IMR-90 (cell line): ENCODE results near the gene ERCC4. TPM values are rescaled to one million over a fixed set of nuclear protein-coding genes. Genes with fewer than 3 reads are reported as not detected.

Source experiments
- ATAC-seq: fragments of 200-7000 bp; cut with Tn5 transposase; 2 replicates; pipeline ENCODE4 v1.9.1; 2020; ENCODE audit warnings: low read depth, mild to moderate bottlenecking, moderate library complexity
- BruUV-seq: library from RNA; stranded (reverse); fragments of 400-500 nt; replicated peaks from 2 replicates; lab custom pipeline; 2021; lab: Mats Ljungman, UMichigan
- CTCF ChIA-PET: fragments of 300-600 bp; formaldehyde crosslinking; extraction: SDS; loops from one replicate; lab custom pipeline; 2021; ENCODE audit warnings: antibody characterized with exemption; lab: Yijun Ruan, JAX
- POLR2A ChIA-PET: fragments of 300-600 bp; sonication (Branson Sonifier 250); formaldehyde crosslinking; loops from one replicate; lab custom pipeline; 2022; ENCODE audit warnings: antibody characterized with exemption; ENCODE audit not compliant: unreplicated experiment; lab: Charles Lee
- DNase-seq: peaks from one replicate; pipeline ENCODE4 v3.0.0; 2013
- H2AFZ ChIP-seq: replicated peaks from 2 replicates; pipeline ENCODE3; 2013; ENCODE audit warnings: low read length, mild to moderate bottlenecking; ENCODE audit not compliant: poor library complexity
- H2AK5ac ChIP-seq: 2 replicates; pipeline ENCODE4 v1.6.1; 2013; ENCODE audit warnings: low read depth, low read length, inconsistent platforms
- H2AK9ac ChIP-seq: replicated peaks from 2 replicates; pipeline ENCODE3; 2013; ENCODE audit warnings: mild to moderate bottlenecking, low read depth, low read length, moderate library complexity; ENCODE audit not compliant: poor library complexity
- H2BK120ac ChIP-seq: 2 replicates; pipeline ENCODE4 v1.6.1; 2013; ENCODE audit warnings: low read depth, low read length, inconsistent platforms
- H2BK15ac ChIP-seq: 3 replicates; pipeline ENCODE4 v1.6.1; 2013; ENCODE audit warnings: low read depth, low read length, inconsistent platforms
- H2BK20ac ChIP-seq: 2 replicates; pipeline ENCODE4 v1.6.1; 2013; ENCODE audit warnings: low read depth, mild to moderate bottlenecking, inconsistent platforms, low read length, moderate library complexity
- H2BK5ac ChIP-seq: 2 replicates; pipeline ENCODE4 v1.6.1; 2013; ENCODE audit warnings: mild to moderate bottlenecking, low read depth, low read length, inconsistent platforms; ENCODE audit not compliant: poor library complexity, severe bottlenecking
- H3K14ac ChIP-seq: replicated peaks from 2 replicates; pipeline ENCODE4 v1.6.1; 2013; ENCODE audit warnings: low read depth, low read length, inconsistent platforms
- H3K18ac ChIP-seq: 2 replicates; pipeline ENCODE4 v1.6.1; 2013; ENCODE audit warnings: low read depth, low read length, control low read depth
- H3K23ac ChIP-seq: 2 replicates; pipeline ENCODE4 v1.6.1; 2013; ENCODE audit warnings: low read depth, low read length, inconsistent platforms
- H3K27ac ChIP-seq: 2 replicates; pipeline ENCODE4 v1.5.1; 2013; ENCODE audit warnings: mild to moderate bottlenecking, control low read depth, low read length; ENCODE audit not compliant: insufficient read depth
- H3K27me3 ChIP-seq: 2 replicates; pipeline ENCODE4 v1.6.1; 2013; ENCODE audit warnings: low read length; ENCODE audit not compliant: control insufficient read depth, insufficient read depth
- H3K36me3 ChIP-seq: 2 replicates; pipeline ENCODE4 v1.6.1; 2013; ENCODE audit warnings: low read length, mixed read lengths; ENCODE audit not compliant: control insufficient read depth, insufficient read depth
- H3K4ac ChIP-seq: 2 replicates; pipeline ENCODE4 v1.6.1; 2013; ENCODE audit warnings: low read depth, low read length, inconsistent platforms
- H3K4me1 ChIP-seq: 2 replicates; pipeline ENCODE4 v1.6.1; 2013; ENCODE audit warnings: low read length, mixed read lengths; ENCODE audit not compliant: control insufficient read depth, insufficient read depth
- H3K4me2 ChIP-seq: 2 replicates; pipeline ENCODE4 v1.6.1; 2013; ENCODE audit warnings: low read depth, mild to moderate bottlenecking, control low read depth, low read length, moderate library complexity
- H3K4me3 ChIP-seq: 2 replicates; pipeline ENCODE4 v1.5.1; 2013; ENCODE audit warnings: low read depth, mild to moderate bottlenecking, control low read depth, low read length, moderate library complexity; ENCODE audit not compliant: insufficient read depth
- H3K56ac ChIP-seq: 2 replicates; pipeline ENCODE4 v1.6.1; 2013; ENCODE audit warnings: low read length, inconsistent platforms; ENCODE audit not compliant: insufficient read depth; ENCODE audit errors: extremely low read depth
- H3K79me1 ChIP-seq, 2 experiments: 2 replicates each; pipeline ENCODE4 v1.6.1; 2013; ENCODE audit warnings: low read length in 2 of 2, inconsistent platforms in 1 of 2, low read depth in 1 of 2
- H3K9ac ChIP-seq: 2 replicates; pipeline ENCODE4 v1.6.1; 2013; ENCODE audit warnings: low read depth, low read length, control low read depth
- H3K9me1 ChIP-seq: 2 replicates; pipeline ENCODE4 v1.6.1; 2013; ENCODE audit warnings: low read length, inconsistent platforms; ENCODE audit not compliant: insufficient read depth
- H3K9me3 ChIP-seq: 2 replicates; pipeline ENCODE4 v1.6.1; 2013; ENCODE audit warnings: low read length; ENCODE audit not compliant: control insufficient read depth, insufficient read depth
- H4K20me1 ChIP-seq: 2 replicates; pipeline ENCODE4 v1.6.1; 2013; ENCODE audit warnings: low read length, inconsistent platforms; ENCODE audit not compliant: insufficient read depth
- H4K5ac ChIP-seq: 2 replicates; pipeline ENCODE4 v1.6.1; 2013; ENCODE audit warnings: mild to moderate bottlenecking, low read depth, low read length, control low read depth
- H4K8ac ChIP-seq, 2 experiments: 2 replicates each; pipeline ENCODE4 v1.6.1; 2013; ENCODE audit warnings: low read depth in 2 of 2, low read length in 2 of 2, control low read depth in 1 of 2, inconsistent platforms in 1 of 2
- H4K91ac ChIP-seq: 2 replicates; pipeline ENCODE4 v1.6.1; 2013; ENCODE audit warnings: low read depth, low read length, inconsistent platforms; ENCODE audit not compliant: insufficient read depth
- CEBPB ChIP-seq: IDR thresholded peaks from 2 replicates; pipeline ENCODE4 v1.6.1; 2012; ENCODE audit warnings: low read depth, low read length, improper control_type of control experiment
- CTCF ChIP-seq: conservative IDR thresholded peaks from 2 replicates; pipeline ENCODE4 v1.5.1; 2012; ENCODE audit warnings: mild to moderate bottlenecking, low read depth, low read length, improper control_type of control experiment
- FOS ChIP-seq: fragments of 150-350 bp; IDR thresholded peaks from 2 replicates; pipeline ENCODE4 v1.6.1; 2016; ENCODE audit warnings: low read depth, low read length
- RAD21 ChIP-seq: IDR thresholded peaks from 2 replicates; pipeline ENCODE4 v1.6.1; 2012; ENCODE audit warnings: low read length, improper control_type of control experiment
- WGBS, 2 experiments: methylation state at CpG; one replicate each; pipeline versions ENCODE4 v1.1.5 to v1.1.7; 2013; ENCODE audit warnings: missing lambda C conversion rate in 2 of 2; ENCODE audit not compliant: insufficient read length in 1 of 2; ENCODE audit errors: extremely low coverage in 2 of 2; 5-methylcytosine and 5-hydroxymethylcytosine counted together
- dilution Hi-C: fragments of 300-500 bp; cut with HindIII; formaldehyde crosslinking; loops from one replicate; pipeline ENCODE4 v1.14.3; 2018; ENCODE audit warnings: low sequenced_read_pairs; ENCODE audit not compliant: unreplicated experiment
- in situ Hi-C: fragments of 300-500 bp; cut with MboI; formaldehyde crosslinking; loops from 3 replicates; pipeline ENCODE4 v1.14.3; 2019; ENCODE audit warnings: low sequenced_read_pairs, inconsistent platforms, mixed read lengths
- intact Hi-C: fragments of 100-400 bp; cut with micrococcal nuclease; formaldehyde crosslinking; loops from 2 replicates; pipeline ENCODE4 v1.10.0; 2022
- polyA plus RNA-seq, 3 experiments: library from polyadenylated mRNA; depleted of rRNA; stranded (reverse); fragments of >200 nt; gene quantifications; 2 replicates each; pipeline ENCODE4 v1.2.3, GENCODE V29; 2012; ENCODE audit warnings: low replicate concordance in 1 of 3
- total RNA-seq: library from RNA; depleted of rRNA; stranded (reverse); fragments of >200 nt; gene quantifications from 2 replicates; pipeline ENCODE4 v1.2.3, GENCODE V29; 2012

ERCC4 gene
- total and polyA plus RNA-seq, 2 of the 4 experiments (the other 2 are of a cell fraction): 2.9 to 19.2 TPM

GRCh38 chr16:13958474-13958873 is 38.5 kb downstream of the ERCC4 start (continued):
- TF ChIP-seq CTCF (no peak), FOS (no peak), RAD21 (no peak)

- 0 out of 2 replicates have a peak overlapping the region, but pooled peaks have one; percentile 30 for H3K4ac ChIP-seq
- 95% methylated on average over 4 of the region's 8 CpGs; no CpG with 5 or more reads in 1 of the 2 experiments for WGBS, 2 experiments
- peak overlapping the region; percentile 43; the same call in 1 of the 2 replicates for H2BK120ac ChIP-seq
- in situ Hi-C loops: no loop called here
- DNase-seq (no peak), ATAC-seq (no peak)
- no peaks in the 10 kb centered on the region for H3K27me3 ChIP-seq
- intact Hi-C loops: loop anchor here (10.0 kb wide), 1 partner anchor 105 kb away; no protein-coding TSS in a partner anchor
- H4K5ac ChIP-seq: no peak overlapping the region
- no peaks in the 10 kb centered on the region for H3K36me3 ChIP-seq
- no peak overlapping the region for H4K91ac ChIP-seq
- H3K9me3 ChIP-seq: no peaks in the 10 kb centered on the region
- H3K4me1 ChIP-seq: peaks cover 5% of the 10 kb centered on the region
- no TSS peak for BruUV-seq
- no peak overlapping the region for H2BK20ac ChIP-seq
- 0 out of 2 replicates have a peak overlapping the region, but pooled peaks have one; percentile 34 for H3K14ac ChIP-seq
- no peak overlapping the region for H3K4me2 ChIP-seq
- no peak overlapping the region for H3K9ac ChIP-seq
- ChIA-PET POLR2A (no interaction called here), CTCF (interaction anchor here (0.6 kb wide), 1 partner anchor 100 kb away, joined by 3 read pairs; no protein-coding TSS in a partner anchor)
- no peak overlapping the region for H3K27ac ChIP-seq
- H4K20me1 ChIP-seq: peaks cover 4% of the 10 kb centered on the region
- no peak overlapping the region for H2AFZ ChIP-seq
- H3K56ac ChIP-seq: no peak overlapping the region
- no peak overlapping the region for H3K23ac ChIP-seq
- no peaks in the 10 kb centered on the region for H3K79me1 ChIP-seq
- H3K9me1 ChIP-seq: peaks cover 11% of the 10 kb centered on the region
- peak overlapping the region; percentile 63; the same call in 1 of the 2 replicates for H2AK5ac ChIP-seq
- H3K18ac ChIP-seq: no peak overlapping the region
- no peak overlapping the region for H3K4me3 ChIP-seq
- H2BK5ac ChIP-seq: no peak overlapping the region
- no peak overlapping the region for H2BK15ac ChIP-seq
- dilution Hi-C loops: no loop called here
- no peak overlapping the region for H4K8ac ChIP-seq
- no peak for TF ChIP-seq CEBPB
- H2AK9ac ChIP-seq: no peak overlapping the region
These were observed 39.7 kb downstream of the ERCC4 start for GRCh38 chr16:13959626-13960025.
